ENCODE measurements around the gene TNS1.
"Not testable (repeated sequence)": the region's sequence is repeated elsewhere in the genome, so short reads cannot be mapped to it uniquely, and the experiment has no call there.

Gene TNS1

DNA sequence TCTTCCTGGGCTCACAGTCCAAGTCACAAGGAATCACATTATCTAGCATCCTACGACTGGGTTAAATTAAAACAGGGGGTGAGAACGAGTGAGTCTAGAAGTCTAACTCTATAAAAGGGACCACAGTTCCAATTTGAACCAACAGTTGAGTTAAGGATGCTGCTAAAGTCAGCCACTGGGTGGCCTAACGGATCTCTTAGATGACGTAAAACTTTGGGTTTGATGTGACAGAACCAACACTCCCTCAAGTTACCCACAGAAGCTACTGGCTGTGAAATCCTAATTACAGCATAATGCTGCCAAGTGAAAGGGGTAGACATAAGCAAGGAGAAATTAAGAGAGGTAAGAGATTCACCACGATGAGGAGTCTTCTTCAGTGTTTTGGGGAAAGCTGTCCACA lies 33.6 kb upstream of the TNS1 start:
- H3K27me3 ChIP-seq (replicated peaks; ENCODE audit: control insufficient read depth, insufficient read depth, low read length, poor library complexity, severe bottlenecking), result no peaks in the 10 kb centered on the region
- DNase-seq, result no peak
- no peak overlapping the region for H3K4me3 ChIP-seq (ENCODE audit: insufficient read depth, low read depth, low read length, poor library complexity, severe bottlenecking)
- peaks cover 5% of the 10 kb centered on the region for H3K4me1 ChIP-seq (ENCODE audit: control insufficient read depth, insufficient read depth, low read length, poor library complexity, severe bottlenecking)
- H3K9me3 ChIP-seq (ENCODE audit: control insufficient read depth, low read length), result no peaks in the 10 kb centered on the region
- no peak overlapping the region for H3K27ac ChIP-seq (ENCODE audit: insufficient read depth, low read length, poor library complexity, severe bottlenecking)
- no peaks in the 10 kb centered on the region for H3K36me3 ChIP-seq (ENCODE audit: control insufficient read depth, insufficient read depth, low read length)

DNA sequence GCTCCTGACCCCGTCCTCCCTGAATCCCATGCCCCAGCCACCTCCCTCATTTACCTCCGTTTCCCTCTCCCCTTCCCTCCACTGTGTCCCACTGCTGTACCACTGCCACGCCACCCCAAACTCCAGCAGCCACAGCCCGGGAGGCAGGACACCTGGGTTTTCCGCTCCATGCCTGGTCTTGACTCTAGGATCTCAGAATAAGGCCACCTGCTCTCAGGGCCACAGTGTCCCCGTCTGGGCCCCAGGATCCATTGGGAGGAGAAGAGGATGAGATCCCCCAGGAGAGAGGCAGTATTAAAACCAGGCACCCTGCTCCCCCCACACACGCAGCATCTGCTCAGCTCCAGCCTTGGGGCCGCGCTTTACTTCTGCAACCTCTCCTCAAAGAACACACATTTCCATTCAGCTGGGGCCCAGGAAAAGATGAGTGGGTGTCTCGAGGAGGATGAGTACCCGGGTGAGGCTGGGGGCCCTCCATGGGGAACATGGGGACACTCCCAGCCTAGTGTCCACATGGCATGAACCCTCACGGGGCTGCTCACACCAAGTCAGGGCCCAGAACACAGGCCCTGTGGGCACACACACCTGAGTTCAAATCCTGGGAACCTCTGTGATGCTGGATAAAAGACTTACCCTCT lies 32.8 kb upstream of the TNS1 start:
- DNase-seq, result no peak
- Histone ChIP-seq H3K27me3 (replicated peaks; ENCODE audit: control insufficient read depth, insufficient read depth, low read length, poor library complexity, severe bottlenecking) (no peaks in the 10 kb centered on the region), H3K4me1 (ENCODE audit: control insufficient read depth, insufficient read depth, low read length, poor library complexity, severe bottlenecking) (peaks cover 5% of the 10 kb centered on the region), H3K4me3 (ENCODE audit: insufficient read depth, low read depth, low read length, poor library complexity, severe bottlenecking) (no peak overlapping the region), H3K36me3 (ENCODE audit: control insufficient read depth, insufficient read depth, low read length) (no peaks in the 10 kb centered on the region), H3K9me3 (ENCODE audit: control insufficient read depth, low read length) (no peaks in the 10 kb centered on the region), H3K27ac (ENCODE audit: insufficient read depth, low read length, poor library complexity, severe bottlenecking) (no peak overlapping the region)

DNA sequence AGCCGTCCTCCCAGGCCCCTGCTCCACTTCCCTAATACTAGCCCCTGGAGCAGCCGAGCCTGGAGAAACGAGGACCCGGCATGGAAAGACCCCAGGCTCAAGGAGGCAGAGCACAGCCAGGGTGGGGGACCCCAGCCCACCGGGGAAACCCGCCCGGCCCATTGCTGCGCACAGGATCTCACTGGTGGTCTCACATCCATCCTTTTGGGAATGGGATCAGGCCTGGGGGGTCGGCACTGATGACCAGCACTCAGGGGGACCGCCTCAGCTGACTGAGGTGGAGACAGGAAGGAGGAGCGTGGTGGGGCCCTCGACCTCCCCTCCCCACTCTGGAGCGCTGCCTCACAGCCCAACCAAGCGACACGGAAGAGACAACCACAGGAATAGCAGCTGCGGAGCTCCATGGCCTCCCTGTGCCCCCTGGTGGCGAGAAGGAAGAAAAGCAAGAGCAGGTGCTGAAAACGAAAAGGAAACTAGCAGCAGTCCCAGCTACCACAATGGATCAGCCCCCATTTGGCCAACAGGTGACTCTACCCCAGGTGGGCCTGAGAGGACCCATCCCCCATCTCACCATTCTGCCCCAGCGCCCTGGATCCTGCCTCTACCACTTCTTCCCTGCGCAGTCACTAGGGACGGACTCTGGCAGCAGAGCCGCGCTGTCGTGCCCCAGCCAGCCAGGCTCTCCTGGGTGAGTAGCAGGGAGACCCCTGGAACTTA lies 31.9 kb upstream of the TNS1 start:
- not testable (repeated sequence) for H3K27me3 ChIP-seq (replicated peaks; ENCODE audit: control insufficient read depth, insufficient read depth, low read length, poor library complexity, severe bottlenecking); H3K9me3 ChIP-seq (ENCODE audit: control insufficient read depth, low read length); H3K4me1 ChIP-seq (ENCODE audit: control insufficient read depth, insufficient read depth, low read length, poor library complexity, severe bottlenecking); H3K27ac ChIP-seq (ENCODE audit: insufficient read depth, low read length, poor library complexity, severe bottlenecking); H3K36me3 ChIP-seq (ENCODE audit: control insufficient read depth, insufficient read depth, low read length)
- DNase-seq, result peak; percentile 20 to 40 (median 36)
- H3K4me3 ChIP-seq (ENCODE audit: insufficient read depth, low read depth, low read length, poor library complexity, severe bottlenecking), result peak overlapping the region; percentile 29

DNA sequence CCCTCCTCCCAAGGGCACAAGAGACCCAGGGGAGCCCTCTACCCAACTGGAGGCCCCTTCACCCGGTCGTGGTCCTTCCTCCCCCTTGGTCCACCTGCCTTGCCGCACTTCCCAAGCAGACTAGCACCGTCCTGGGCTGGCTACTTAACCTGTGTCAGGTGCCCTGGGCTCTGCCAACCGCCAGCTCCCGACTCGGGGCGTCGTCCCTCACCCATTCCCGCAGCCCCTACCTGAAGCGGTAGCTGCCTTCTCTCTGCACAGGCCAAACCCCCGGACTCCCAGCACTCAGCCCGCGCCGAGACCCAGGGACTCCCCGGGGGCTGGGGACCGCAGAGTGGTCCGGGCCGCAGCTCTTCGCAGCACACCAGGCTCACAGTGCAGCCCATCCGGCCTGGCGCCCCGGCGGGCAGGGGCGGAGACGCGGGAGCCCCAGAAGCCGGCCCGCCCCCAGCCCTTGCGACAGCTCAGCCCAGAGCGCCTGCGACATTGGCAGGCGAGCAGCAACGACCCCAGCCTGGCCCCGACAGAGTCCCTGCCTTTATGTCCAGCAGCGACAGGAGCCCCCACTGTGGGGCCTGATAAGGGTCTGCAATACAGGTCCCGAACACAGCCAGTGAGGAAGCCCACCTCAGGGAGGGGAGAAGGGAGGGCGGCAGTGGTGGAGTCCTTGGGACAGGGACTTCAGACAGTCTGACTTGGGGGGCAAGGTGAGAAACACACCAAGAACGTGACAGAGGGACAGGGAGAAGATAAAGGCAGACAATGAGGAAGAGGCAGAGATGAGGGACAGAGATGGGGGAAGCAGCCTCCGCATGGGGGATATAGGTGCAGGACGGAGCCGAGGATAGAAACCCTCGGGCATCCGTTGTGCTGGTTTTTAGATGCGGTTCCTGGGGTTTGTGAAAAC lies 31.0 kb upstream of the TNS1 start:
- no peak for DNase-seq
- H3K27me3 ChIP-seq (replicated peaks; ENCODE audit: control insufficient read depth, insufficient read depth, low read length, poor library complexity, severe bottlenecking), result no peaks in the 10 kb centered on the region
- H3K4me3 ChIP-seq (ENCODE audit: insufficient read depth, low read depth, low read length, poor library complexity, severe bottlenecking), result peak overlapping the region; percentile 29
- no peaks in the 10 kb centered on the region for H3K36me3 ChIP-seq (ENCODE audit: control insufficient read depth, insufficient read depth, low read length)
- H3K9me3 ChIP-seq (ENCODE audit: control insufficient read depth, low read length), result no peaks in the 10 kb centered on the region
- no peak overlapping the region for H3K27ac ChIP-seq (ENCODE audit: insufficient read depth, low read length, poor library complexity, severe bottlenecking)
- H3K4me1 ChIP-seq (ENCODE audit: control insufficient read depth, insufficient read depth, low read length, poor library complexity, severe bottlenecking), result peaks cover 5% of the 10 kb centered on the region

DNA sequence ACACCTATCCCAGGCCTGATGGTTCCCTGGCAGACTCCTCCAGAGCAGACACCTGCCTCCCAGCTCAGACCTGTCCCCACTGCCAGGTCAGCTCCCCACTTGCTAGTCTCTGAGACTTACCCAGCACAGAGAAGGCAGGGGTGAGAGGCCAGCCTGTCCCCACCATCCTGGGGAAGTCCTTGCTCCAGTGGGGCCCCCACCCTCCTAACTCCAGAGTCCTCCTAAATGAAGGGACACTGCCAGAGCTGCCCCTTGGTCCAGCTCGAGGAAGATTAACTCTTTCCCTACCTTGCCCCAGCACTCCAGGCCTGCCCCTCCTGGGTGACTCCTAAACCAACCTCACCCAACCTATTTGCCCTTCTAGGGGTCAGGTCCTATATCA lies 30.4 kb upstream of the TNS1 start:
- no peaks in the 10 kb centered on the region for H3K27me3 ChIP-seq (replicated peaks; ENCODE audit: control insufficient read depth, insufficient read depth, low read length, poor library complexity, severe bottlenecking)
- no peak overlapping the region for H3K27ac ChIP-seq (ENCODE audit: insufficient read depth, low read length, poor library complexity, severe bottlenecking)
- peaks cover 5% of the 10 kb centered on the region for H3K4me1 ChIP-seq (ENCODE audit: control insufficient read depth, insufficient read depth, low read length, poor library complexity, severe bottlenecking)
- no peak for DNase-seq
- no peak overlapping the region for H3K4me3 ChIP-seq (ENCODE audit: insufficient read depth, low read depth, low read length, poor library complexity, severe bottlenecking)
- H3K36me3 ChIP-seq (ENCODE audit: control insufficient read depth, insufficient read depth, low read length), result no peaks in the 10 kb centered on the region
- H3K9me3 ChIP-seq (ENCODE audit: control insufficient read depth, low read length), result no peaks in the 10 kb centered on the region

DNA sequence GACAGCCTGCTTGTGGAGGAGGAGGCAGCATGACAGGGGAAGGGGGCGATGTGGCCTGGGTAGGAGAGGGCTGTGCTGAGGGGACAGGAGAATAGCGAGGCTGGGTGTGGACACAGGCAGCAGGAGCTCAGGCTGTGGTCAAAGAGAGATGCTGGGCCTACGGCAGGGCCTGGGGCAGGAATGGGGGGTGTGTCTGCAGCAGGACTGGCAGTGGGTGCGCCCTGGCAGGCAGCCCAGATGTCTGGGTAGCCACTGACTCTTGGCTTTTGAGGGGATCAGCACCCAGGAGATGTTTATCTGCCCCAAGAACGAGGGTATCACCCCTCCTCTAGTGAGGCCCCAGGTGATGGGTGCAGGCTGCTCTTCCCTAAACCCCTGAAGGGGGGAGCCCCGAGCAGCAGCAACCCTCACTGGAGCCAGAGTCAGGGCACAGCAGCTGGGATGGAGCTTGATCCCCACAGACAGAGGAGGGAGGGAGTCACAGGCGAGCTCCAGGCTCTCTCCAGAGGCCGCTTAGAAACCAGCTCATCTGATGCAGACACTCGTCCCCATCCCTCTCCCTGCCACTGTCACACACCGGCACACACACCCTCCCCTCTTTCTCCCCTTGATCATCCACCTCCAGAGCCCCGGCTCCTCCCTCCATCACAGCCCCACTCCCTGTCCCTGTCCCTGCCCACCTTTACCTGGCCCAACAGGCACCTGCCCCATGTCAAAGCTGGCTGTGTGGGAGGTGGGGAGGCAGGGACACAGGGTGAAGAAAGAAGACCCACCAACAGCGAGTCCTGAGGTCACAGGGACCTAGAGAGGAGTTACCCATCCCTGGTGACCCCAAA lies 29.8 kb upstream of the TNS1 start:
- no peak for DNase-seq
- Histone ChIP-seq H3K27ac (ENCODE audit: insufficient read depth, low read length, poor library complexity, severe bottlenecking) (no peak overlapping the region), H3K4me1 (ENCODE audit: control insufficient read depth, insufficient read depth, low read length, poor library complexity, severe bottlenecking) (peaks cover 5% of the 10 kb centered on the region), H3K9me3 (ENCODE audit: control insufficient read depth, low read length) (no peaks in the 10 kb centered on the region), H3K27me3 (replicated peaks; ENCODE audit: control insufficient read depth, insufficient read depth, low read length, poor library complexity, severe bottlenecking) (no peaks in the 10 kb centered on the region), H3K4me3 (ENCODE audit: insufficient read depth, low read depth, low read length, poor library complexity, severe bottlenecking) (no peak overlapping the region), H3K36me3 (ENCODE audit: control insufficient read depth, insufficient read depth, low read length) (no peaks in the 10 kb centered on the region)

DNA sequence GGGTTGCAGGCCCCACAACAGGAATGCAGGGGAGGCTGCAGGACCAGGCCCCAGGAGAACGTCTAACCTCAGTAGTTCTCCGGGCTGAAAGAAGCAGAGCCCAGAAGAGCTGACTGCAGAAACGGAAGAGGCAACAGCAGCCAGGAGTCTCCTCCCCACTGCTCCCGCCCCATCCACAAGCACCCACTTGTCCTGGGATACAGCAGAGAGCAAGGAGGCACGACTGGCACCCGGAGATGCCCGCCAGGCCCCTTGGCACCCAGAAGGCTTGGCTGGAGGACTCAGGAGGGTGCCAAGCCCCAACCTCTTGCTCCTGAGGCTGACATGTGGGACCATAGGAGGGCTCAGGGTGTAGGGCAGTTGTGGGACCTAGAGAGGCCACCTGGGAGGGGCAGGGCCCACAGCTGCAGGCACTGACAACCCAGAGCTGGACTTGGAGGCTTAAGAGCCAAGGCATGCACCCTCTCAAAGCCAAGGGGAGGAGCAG lies 29.0 kb upstream of the TNS1 start:
- DNase-seq, result no peak
- Histone ChIP-seq H3K27ac (ENCODE audit: insufficient read depth, low read length, poor library complexity, severe bottlenecking) (no peak overlapping the region), H3K27me3 (replicated peaks; ENCODE audit: control insufficient read depth, insufficient read depth, low read length, poor library complexity, severe bottlenecking) (no peaks in the 10 kb centered on the region), H3K36me3 (ENCODE audit: control insufficient read depth, insufficient read depth, low read length) (no peaks in the 10 kb centered on the region), H3K4me3 (ENCODE audit: insufficient read depth, low read depth, low read length, poor library complexity, severe bottlenecking) (no peak overlapping the region), H3K4me1 (ENCODE audit: control insufficient read depth, insufficient read depth, low read length, poor library complexity, severe bottlenecking) (peaks cover 5% of the 10 kb centered on the region), H3K9me3 (ENCODE audit: control insufficient read depth, low read length) (no peaks in the 10 kb centered on the region)

DNA sequence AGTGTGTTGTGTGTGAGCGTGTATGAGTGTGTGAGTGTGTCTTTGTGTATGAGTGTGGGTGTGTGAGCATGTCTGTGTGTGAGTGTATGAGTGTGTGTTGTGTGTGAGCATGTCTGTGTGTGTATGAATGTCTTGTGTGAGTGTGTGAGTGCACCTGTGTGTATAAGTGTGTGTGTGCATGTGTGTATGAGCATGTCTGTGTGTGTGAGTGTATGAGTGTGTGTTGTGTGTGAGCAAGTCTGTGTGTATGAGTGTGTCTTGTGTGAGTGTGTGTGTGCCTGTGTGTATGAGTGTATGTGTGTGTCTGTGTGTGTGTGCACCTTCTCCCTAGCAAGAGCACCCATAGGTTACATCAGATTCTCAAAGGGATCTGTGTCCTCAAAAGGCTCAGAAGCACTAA lies 28.5 kb upstream of the TNS1 start:
- peaks cover 5% of the 10 kb centered on the region for H3K4me1 ChIP-seq (ENCODE audit: control insufficient read depth, insufficient read depth, low read length, poor library complexity, severe bottlenecking)
- H3K9me3 ChIP-seq (ENCODE audit: control insufficient read depth, low read length), result no peaks in the 10 kb centered on the region
- no peak overlapping the region for H3K4me3 ChIP-seq (ENCODE audit: insufficient read depth, low read depth, low read length, poor library complexity, severe bottlenecking)
- H3K27me3 ChIP-seq (replicated peaks; ENCODE audit: control insufficient read depth, insufficient read depth, low read length, poor library complexity, severe bottlenecking), result no peaks in the 10 kb centered on the region
- H3K27ac ChIP-seq (ENCODE audit: insufficient read depth, low read length, poor library complexity, severe bottlenecking), result no peak overlapping the region
- H3K36me3 ChIP-seq (ENCODE audit: control insufficient read depth, insufficient read depth, low read length), result no peaks in the 10 kb centered on the region
- DNase-seq, result no peak

DNA sequence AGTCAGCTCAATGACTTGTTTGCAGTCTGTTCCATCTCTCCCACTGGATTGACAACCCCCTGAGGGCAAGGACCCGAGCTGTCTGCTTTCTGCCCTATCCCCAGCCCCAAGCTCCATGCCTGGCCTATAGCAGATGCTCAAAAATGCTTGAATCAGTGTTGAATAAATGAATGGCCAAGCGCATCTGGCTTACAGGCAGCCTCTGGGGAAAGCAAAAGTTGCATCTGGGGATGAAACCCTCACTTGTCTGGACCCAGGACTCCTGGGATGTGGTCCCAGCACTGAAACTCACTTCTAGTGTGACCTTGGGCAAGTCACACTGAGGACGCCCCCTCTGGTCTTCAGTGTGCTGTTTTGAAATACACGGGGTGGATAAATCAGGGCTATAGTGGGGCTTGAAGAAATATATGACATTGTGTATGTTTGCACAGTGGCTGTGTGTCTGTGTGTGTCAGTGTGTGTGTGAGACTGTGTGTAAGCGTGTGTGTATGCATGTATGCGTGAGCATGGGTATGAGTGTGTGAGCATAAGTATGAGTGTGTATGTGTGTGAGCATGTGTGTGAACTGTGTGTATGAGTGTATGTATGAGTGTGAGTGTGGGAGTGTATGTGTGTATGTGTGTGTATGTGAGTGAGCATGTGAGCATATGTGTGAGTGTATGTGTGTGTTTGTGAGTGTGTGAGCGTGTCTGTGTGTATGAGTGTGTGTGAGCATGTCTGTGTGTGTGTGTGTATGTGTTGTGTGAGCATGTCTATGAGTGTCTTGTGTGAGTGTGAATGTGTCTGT lies 27.8 kb upstream of the TNS1 start:
- no peak for DNase-seq
- Histone ChIP-seq H3K27ac (ENCODE audit: insufficient read depth, low read length, poor library complexity, severe bottlenecking) (no peak overlapping the region), H3K9me3 (ENCODE audit: control insufficient read depth, low read length) (no peaks in the 10 kb centered on the region), H3K4me1 (ENCODE audit: control insufficient read depth, insufficient read depth, low read length, poor library complexity, severe bottlenecking) (peaks cover 5% of the 10 kb centered on the region), H3K4me3 (ENCODE audit: insufficient read depth, low read depth, low read length, poor library complexity, severe bottlenecking) (no peak overlapping the region), H3K27me3 (replicated peaks; ENCODE audit: control insufficient read depth, insufficient read depth, low read length, poor library complexity, severe bottlenecking) (no peaks in the 10 kb centered on the region), H3K36me3 (ENCODE audit: control insufficient read depth, insufficient read depth, low read length) (no peaks in the 10 kb centered on the region)

All from effector memory CD4-positive, alpha-beta T cell (primary cell).